ENCODE data around the gene MARCHF2.

DNA sequence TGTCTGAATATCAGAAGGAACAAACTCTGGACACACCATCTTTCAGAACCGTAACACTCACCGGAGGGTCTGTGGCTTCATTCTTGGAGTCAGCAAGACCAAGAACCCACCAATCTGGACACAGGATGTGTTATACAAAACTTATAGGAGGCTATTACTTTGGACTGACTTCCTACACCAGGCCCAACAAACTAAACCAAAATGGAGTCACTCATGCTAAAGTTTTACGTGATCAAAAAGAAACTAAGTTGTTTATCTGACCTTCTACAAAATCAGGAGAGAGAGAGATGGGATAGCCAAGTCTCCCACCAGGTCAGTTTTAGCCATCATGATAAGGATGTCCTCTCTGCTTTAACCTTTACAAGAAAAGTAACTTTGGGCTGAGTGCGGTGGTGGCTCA lies 26.1 kb upstream of the MARCHF2 start:
- TF ChIP-seq TEAD4 (IDR thresholded peaks at IDR 0.05) (no peak), CEBPB (IDR thresholded peaks at IDR 0.05) (no peak), EP300 (IDR thresholded peaks at IDR 0.05; ENCODE audit: borderline replicate concordance) (no peak), NFIC (IDR thresholded peaks at IDR 0.05) (no peak), YY1 (IDR thresholded peaks at IDR 0.05; ENCODE audit: low read depth) (no peak), CREB1 (IDR thresholded peaks at IDR 0.05; ENCODE audit: low read depth) (no peak), TAF1 (IDR thresholded peaks at IDR 0.05; ENCODE audit: low read depth) (no peak), ZBTB7A (IDR thresholded peaks at IDR 0.05; ENCODE audit: low read depth) (no peak), RAD21 (IDR thresholded peaks at IDR 0.05; ENCODE audit: low read depth) (no peak), FOXM1 (IDR thresholded peaks at IDR 0.05; ENCODE audit: borderline replicate concordance, low read depth) (no peak), TCF12 (IDR thresholded peaks at IDR 0.05; ENCODE audit: low read depth) (no peak)
- TF ChIP-seq, protein P1, sequence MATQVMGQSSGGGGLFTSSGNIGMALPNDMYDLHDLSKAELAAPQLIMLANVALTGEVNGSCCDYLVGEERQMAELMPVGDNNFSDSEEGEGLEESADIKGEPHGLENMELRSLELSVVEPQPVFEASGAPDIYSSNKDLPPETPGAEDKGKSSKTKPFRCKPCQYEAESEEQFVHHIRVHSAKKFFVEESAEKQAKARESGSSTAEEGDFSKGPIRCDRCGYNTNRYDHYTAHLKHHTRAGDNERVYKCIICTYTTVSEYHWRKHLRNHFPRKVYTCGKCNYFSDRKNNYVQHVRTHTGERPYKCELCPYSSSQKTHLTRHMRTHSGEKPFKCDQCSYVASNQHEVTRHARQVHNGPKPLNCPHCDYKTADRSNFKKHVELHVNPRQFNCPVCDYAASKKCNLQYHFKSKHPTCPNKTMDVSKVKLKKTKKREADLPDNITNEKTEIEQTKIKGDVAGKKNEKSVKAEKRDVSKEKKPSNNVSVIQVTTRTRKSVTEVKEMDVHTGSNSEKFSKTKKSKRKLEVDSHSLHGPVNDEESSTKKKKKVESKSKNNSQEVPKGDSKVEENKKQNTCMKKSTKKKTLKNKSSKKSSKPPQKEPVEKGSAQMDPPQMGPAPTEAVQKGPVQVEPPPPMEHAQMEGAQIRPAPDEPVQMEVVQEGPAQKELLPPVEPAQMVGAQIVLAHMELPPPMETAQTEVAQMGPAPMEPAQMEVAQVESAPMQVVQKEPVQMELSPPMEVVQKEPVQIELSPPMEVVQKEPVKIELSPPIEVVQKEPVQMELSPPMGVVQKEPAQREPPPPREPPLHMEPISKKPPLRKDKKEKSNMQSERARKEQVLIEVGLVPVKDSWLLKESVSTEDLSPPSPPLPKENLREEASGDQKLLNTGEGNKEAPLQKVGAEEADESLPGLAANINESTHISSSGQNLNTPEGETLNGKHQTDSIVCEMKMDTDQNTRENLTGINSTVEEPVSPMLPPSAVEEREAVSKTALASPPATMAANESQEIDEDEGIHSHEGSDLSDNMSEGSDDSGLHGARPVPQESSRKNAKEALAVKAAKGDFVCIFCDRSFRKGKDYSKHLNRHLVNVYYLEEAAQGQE (IDR thresholded peaks at IDR 0.05; ENCODE audit: low read depth) = no peak
- TF ChIP-seq, protein P2, sequence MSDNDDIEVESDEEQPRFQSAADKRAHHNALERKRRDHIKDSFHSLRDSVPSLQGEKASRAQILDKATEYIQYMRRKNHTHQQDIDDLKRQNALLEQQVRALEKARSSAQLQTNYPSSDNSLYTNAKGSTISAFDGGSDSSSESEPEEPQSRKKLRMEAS (IDR thresholded peaks at IDR 0.05) = no peak

All from Ishikawa (cell line).